K562 (cell line): Measurements from ENCODE around the gene SLC2A4RG. TPM values are rescaled to one million over a fixed set of nuclear protein-coding genes. Genes with fewer than 3 reads are reported as not detected.

Experiments
- ATAC-seq: fragments of 200-7000 bp; cut with Tn5 transposase; 3 replicates; pipeline ENCODE4 v1.9.1; 2020; ENCODE audit warnings: moderate library complexity
- BruUV-seq: library from RNA; stranded (reverse); fragments of 400-500 nt; replicated peaks from 2 replicates; lab custom pipeline; 2021; lab: Mats Ljungman, UMichigan
- CTCF ChIA-PET: fragments of 300-600 bp; formaldehyde crosslinking; extraction: SDS; loops from one replicate; lab custom pipeline; 2021; ENCODE audit warnings: low intra/inter-chr PET ratio; lab: Yijun Ruan, JAX
- POLR2A ChIA-PET: fragments of 300-600, 350-650 bp; sonication (Branson Sonifier 250); formaldehyde crosslinking; extraction: SDS; loops from one replicate; lab custom pipeline; 2021; ENCODE audit warnings: antibody characterized with exemption, inconsistent platforms; lab: Yijun Ruan, JAX
- DNase-seq, 4 experiments: peaks; one replicate each; pipeline versions ENCODE4 v3.0.0 to v3.0.0-alpha.2; 2011 to 2018; ENCODE audit warnings: low spot score in 3 of 4, mixed read lengths in 3 of 4; ENCODE audit errors: extremely low read depth in 1 of 4
- FAIRE-seq: peaks from 2 replicates; lab custom pipeline; 2011; peaks lifted over from hg19 to GRCh38; lab: Jason Lieb, UNC
- H2AFZ ChIP-seq: 2 replicates; pipeline ENCODE4 v1.6.0; 2011; ENCODE audit warnings: low read depth, low read length, control low read depth, inconsistent platforms
- H3K27ac ChIP-seq: fragments of 200-600 bp; 3 replicates; pipeline ENCODE4 v1.8.0; 2011; ENCODE audit warnings: low read depth, mild to moderate bottlenecking, control low read depth, inconsistent platforms, low read length, moderate library complexity, mixed read lengths; ENCODE audit errors: extremely low read depth
- H3K27me3 ChIP-seq, 2 experiments: fragments of 300-600 bp in 1 of 2; 2 replicates in 1 of 2; 3 replicates in 1 of 2; pipeline versions ENCODE4 v1.6.0 to v1.8.0; 2011; ENCODE audit warnings: inconsistent platforms in 2 of 2, low read length in 2 of 2, mild to moderate bottlenecking in 1 of 2, mixed read lengths in 1 of 2, moderate library complexity in 1 of 2; ENCODE audit not compliant: control insufficient read depth in 2 of 2, insufficient read depth in 2 of 2
- H3K36me3 ChIP-seq: fragments of 300-600 bp; 3 replicates; pipeline ENCODE4 v1.8.0; 2011; ENCODE audit warnings: mild to moderate bottlenecking, low read length, inconsistent platforms; ENCODE audit not compliant: control insufficient read depth, insufficient read depth
- H3K4me1 ChIP-seq, 2 experiments: fragments of 200-600 bp in 1 of 2; replicated peaks in 1 of 2; 2 replicates in 1 of 2; 3 replicates in 1 of 2; pipeline versions ENCODE4 v1.5.1 to v1.8.0; 2011; ENCODE audit warnings: inconsistent platforms in 2 of 2, low read length in 2 of 2, mild to moderate bottlenecking in 1 of 2, mixed read lengths in 1 of 2, moderate library complexity in 1 of 2; ENCODE audit not compliant: control insufficient read depth in 2 of 2, insufficient read depth in 2 of 2
- H3K4me2 ChIP-seq: 2 replicates; pipeline ENCODE4 v1.6.1; 2011; ENCODE audit warnings: low read length, control low read depth, inconsistent platforms, mixed read lengths; ENCODE audit not compliant: insufficient read depth
- H3K4me3 ChIP-seq: fragments of 200-600 bp; sonication (generic), shearing (Covaris generic); 2 replicates; pipeline ENCODE4 v1.5.1; 2016; ENCODE audit warnings: control low read depth, inconsistent platforms
- H3K79me2 ChIP-seq: fragments of 200-600 bp; 3 replicates; pipeline ENCODE4 v1.8.0; 2011; ENCODE audit warnings: low read length, inconsistent platforms; ENCODE audit not compliant: control insufficient read depth, insufficient read depth
- H3K9ac ChIP-seq, 2 experiments: 2 replicates each; pipeline versions ENCODE4 v1.6.0 to v1.6.1; 2011; ENCODE audit warnings: low read depth in 2 of 2, low read length in 2 of 2, control low read depth in 1 of 2, inconsistent platforms in 1 of 2, mild to moderate bottlenecking in 1 of 2, mixed read lengths in 1 of 2; ENCODE audit not compliant: insufficient read depth in 1 of 2
- H3K9me1 ChIP-seq: one replicate; pipeline ENCODE4 v1.6.0; 2011; ENCODE audit warnings: inconsistent platforms, mild to moderate bottlenecking, low read length, moderate library complexity; ENCODE audit not compliant: control insufficient read depth, insufficient read depth
- H3K9me3 ChIP-seq: replicated peaks from 2 replicates; pipeline ENCODE4 v1.5.1; 2011; ENCODE audit warnings: low read depth, low read length, inconsistent platforms; ENCODE audit not compliant: control insufficient read depth, insufficient read depth
- H4K20me1 ChIP-seq: replicated peaks from 2 replicates; pipeline ENCODE4 v1.6.1; 2011; ENCODE audit warnings: low read length, inconsistent platforms, mixed read lengths; ENCODE audit not compliant: control insufficient read depth, insufficient read depth
- DMBX1 ChIP-seq: fragments of 250-450 bp; sonication (Bioruptor Pico); IDR thresholded peaks from 2 replicates; pipeline ENCODE4 v1.8.0; 2022; ENCODE audit warnings: inconsistent platforms, mild to moderate bottlenecking, moderate library complexity, borderline replicate concordance
- HOXB6 ChIP-seq: fragments of 250-450 bp; sonication (Bioruptor Pico); IDR thresholded peaks from 2 replicates; pipeline ENCODE4 v1.5.1; 2022; ENCODE audit warnings: mild to moderate bottlenecking, borderline replicate concordance
- MAFK ChIP-seq: IDR thresholded peaks from 2 replicates; pipeline ENCODE4 v1.6.1; 2011; ENCODE audit warnings: low read length, improper control_type of control experiment
- NR4A1 ChIP-seq, 2 experiments: fragments of 250-450 bp in 1 of 2; fragments of 450-650 bp in 1 of 2; sonication (Bioruptor Pico) in 1 of 2; IDR thresholded peaks; 2 replicates each; pipeline versions ENCODE4 v1.4.0 to v1.6.1; 2016 to 2020; ENCODE audit warnings: mild to moderate bottlenecking in 2 of 2, missing compliant biosample characterization in 1 of 2, missing genetic modification characterization in 1 of 2, moderate library complexity in 1 of 2
- PHF21A ChIP-seq: fragments of 450-650 bp; IDR thresholded peaks from 2 replicates; pipeline ENCODE4 v1.6.1; 2017; ENCODE audit warnings: low read depth, borderline replicate concordance
- RBFOX2 ChIP-seq: fragments of 200-400 bp; formaldehyde crosslinking; IDR thresholded peaks from 2 replicates; pipeline ENCODE4 v1.6.1; 2017; ENCODE audit warnings: low read depth, mild to moderate bottlenecking, low read length, moderate library complexity
- RBM17 ChIP-seq: fragments of 200-400 bp; formaldehyde crosslinking; IDR thresholded peaks from 2 replicates; pipeline ENCODE4 v1.6.1; 2017; ENCODE audit warnings: low read depth, mild to moderate bottlenecking, low read length, borderline replicate concordance
- SOX6 ChIP-seq: fragments of 450-650 bp; IDR thresholded peaks from 2 replicates; pipeline ENCODE4 v1.6.1; 2014; ENCODE audit warnings: mild to moderate bottlenecking
- WGBS: fragments of 100-300 bp; shearing (Covaris generic); methylation state at CpG from one replicate; pipeline ENCODE4 v1.1.6; 2016; ENCODE audit warnings: low coverage, mixed read lengths; ENCODE audit not compliant: insufficient coverage; ENCODE audit errors: missing lambda C conversion rate; 5-methylcytosine and 5-hydroxymethylcytosine counted together
- in situ Hi-C: fragments of 300-500 bp; cut with MboI; formaldehyde crosslinking; loops from 4 replicates; pipeline ENCODE4 v1.15.0; 2018; ENCODE audit warnings: inconsistent platforms, mixed read lengths
- intact Hi-C: fragments of 100-400 bp; cut with micrococcal nuclease; formaldehyde crosslinking; loops from 2 replicates; pipeline ENCODE4 v1.14.2; 2022
- polyA plus RNA-seq, 8 experiments: library from polyadenylated mRNA; depleted of rRNA in 4 of 8; stranded (reverse) in 5 of 8; unstranded in 3 of 8; fragments of >200 nt; fragmentation: Nextera tagmentation in 2 of 8; fragmentation: Illumina TruSeq in 1 of 8; extraction: Ambion mirVana in 2 of 8; extraction: Trizol in 1 of 8; gene quantifications; 2 replicates each; pipeline versions ENCODE4 v1.2.1 to v1.2.3, GENCODE V29; 2011 to 2014; ENCODE audit warnings: inconsistent platforms in 1 of 8, missing spikeins in 1 of 8
- total RNA-seq, 7 experiments: library from RNA; depleted of rRNA in 6 of 7; stranded (reverse); fragments of >200 nt in 6 of 7; fragmentation: Illumina TruSeq in 2 of 7; extraction: Trizol in 2 of 7; gene quantifications; 2 replicates each; pipeline versions ENCODE4 v1.2.1 to v1.2.3, GENCODE V29; 2011 to 2021; ENCODE audit warnings: low replicate concordance in 1 of 7
- TF ChIP-seq, protein P1 (sequence below): fragments of 450-650 bp; IDR thresholded peaks from 2 replicates; pipeline ENCODE4 v1.6.1; 2017; ENCODE audit warnings: antibody characterized with exemption, mild to moderate bottlenecking
- TF ChIP-seq, protein P2 (sequence below): sonication (generic); formaldehyde crosslinking; IDR thresholded peaks from 2 replicates; pipeline ENCODE4 v1.5.0; 2020; ENCODE audit warnings: missing genetic modification reagents
- TF ChIP-seq, protein P3 (sequence below), 2 experiments: fragments of 450-650 bp in 1 of 2; sonication (generic) in 1 of 2; formaldehyde crosslinking in 1 of 2; IDR thresholded peaks in 1 of 2; conservative IDR thresholded peaks in 1 of 2; 2 replicates each; pipeline versions ENCODE4 v1.6.1 to v1.8.1; 2016 to 2023; ENCODE audit warnings: mild to moderate bottlenecking in 2 of 2, moderate library complexity in 2 of 2, inconsistent platforms in 1 of 2, missing genetic modification reagents in 1 of 2
- TF ChIP-seq, protein P4 (sequence below): fragments of 450-650 bp; formaldehyde crosslinking; IDR thresholded peaks from 2 replicates; pipeline ENCODE4 v1.4.0; 2020; ENCODE audit warnings: mild to moderate bottlenecking

SLC2A4RG gene
- total and polyA plus RNA-seq, 9 of the 15 experiments (the other 6 are each of a cell fraction or from before 2014, with no cell fraction given) = 0.34 to 97.3 (median 26.5) TPM

DNA sequence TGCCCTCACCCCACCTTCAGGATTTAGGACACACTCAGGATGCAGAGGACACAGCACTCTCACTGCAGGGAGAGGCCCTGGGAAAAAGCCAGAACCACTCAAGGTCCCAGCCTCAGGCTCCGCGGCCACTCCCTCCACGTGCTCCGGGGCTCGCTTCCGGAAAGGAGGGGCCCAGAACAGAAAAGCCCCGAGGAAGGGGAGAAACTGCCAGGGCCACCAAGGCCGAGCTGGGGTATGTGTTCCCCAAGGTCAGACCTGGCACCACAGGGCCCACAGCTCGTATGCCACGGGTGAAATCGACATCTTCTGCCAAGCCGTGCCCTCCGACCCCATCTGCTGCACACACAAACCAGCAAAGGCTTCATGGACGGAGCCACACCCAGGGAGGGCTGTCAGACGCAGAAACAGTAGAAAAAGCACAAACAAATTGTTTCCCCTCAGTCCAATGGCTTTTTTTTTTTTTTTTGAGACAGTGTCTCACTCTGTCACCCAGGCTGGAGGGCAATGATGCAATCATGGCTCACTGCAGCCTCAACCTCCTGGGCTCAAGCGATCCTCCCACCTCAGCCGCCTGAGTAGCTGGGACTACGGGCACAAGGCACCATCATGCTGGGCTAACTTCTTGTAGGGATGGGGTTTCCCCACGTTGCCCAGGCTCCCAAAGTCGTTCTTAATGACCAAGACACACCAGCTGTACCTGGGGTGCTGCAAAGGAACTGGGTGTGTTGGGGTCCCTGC lies 33.4 kb downstream of the SLC2A4RG start:
- Histone ChIP-seq H3K79me2 (no peaks in the 10 kb centered on the region), H3K27ac (no peak overlapping the region; the same call in 2 of the 3 replicates), H2AFZ (peak overlapping the region; percentile 74), H3K4me2 (no peak overlapping the region), H3K36me3 (no peaks in the 10 kb centered on the region), H3K27me3 (peaks cover 0 to 5% of the 10 kb centered on the region in 2 experiments; a peak in 2 of 5 replicates), H4K20me1 (no peaks in the 10 kb centered on the region; the same call in 1 of the 2 replicates), H3K9me3 (no peaks in the 10 kb centered on the region), H3K4me1 (peaks cover 7 to 47% of the 10 kb centered on the region in 2 experiments; a peak in 3 of 5 replicates), H3K9me1 (no peaks in the 10 kb centered on the region), H3K9ac (peak overlapping the region; percentile 38 to 86; a peak in 3 of 4 replicates), H3K4me3 (no peak overlapping the region)
- FAIRE-seq (no peak), ATAC-seq (peak; percentile 66), DNase-seq (peak in 1 of 4 experiments; percentile 43)
- BruUV-seq = no TSS peak
- ChIA-PET CTCF (no interaction called here), POLR2A (interaction anchor here (0.7 kb wide), 1 partner anchor 11 kb away, joined by 3 read pairs; no protein-coding TSS in a partner anchor)
- intact Hi-C loops = no loop called here
- in situ Hi-C loops = loop anchor here (5.0 kb wide), 1 partner anchor 61 kb away; no protein-coding TSS in a partner anchor
- WGBS = 46% methylated on average over 18 of the region's 20 CpGs
- TF ChIP-seq HOXB6 (CRISPR knock-in tag) (no peak), PHF21A (no peak), NR4A1 (CRISPR knock-in tag; IDR thresholded peaks at IDR 0.05) (no peak), NR4A1 (tag; IDR thresholded peaks at IDR 0.05) (0 out of 2 replicates have a peak, but pooled peaks have one; percentile 43), RBFOX2 (peak; percentile 38; the same call in 1 of the 2 replicates), RBM17 (no peak), DMBX1 (CRISPR knock-in tag) (peak; percentile 23; the same call in 1 of the 2 replicates), MAFK (no peak), SOX6 (no peak)
- TF ChIP-seq, protein P1, sequence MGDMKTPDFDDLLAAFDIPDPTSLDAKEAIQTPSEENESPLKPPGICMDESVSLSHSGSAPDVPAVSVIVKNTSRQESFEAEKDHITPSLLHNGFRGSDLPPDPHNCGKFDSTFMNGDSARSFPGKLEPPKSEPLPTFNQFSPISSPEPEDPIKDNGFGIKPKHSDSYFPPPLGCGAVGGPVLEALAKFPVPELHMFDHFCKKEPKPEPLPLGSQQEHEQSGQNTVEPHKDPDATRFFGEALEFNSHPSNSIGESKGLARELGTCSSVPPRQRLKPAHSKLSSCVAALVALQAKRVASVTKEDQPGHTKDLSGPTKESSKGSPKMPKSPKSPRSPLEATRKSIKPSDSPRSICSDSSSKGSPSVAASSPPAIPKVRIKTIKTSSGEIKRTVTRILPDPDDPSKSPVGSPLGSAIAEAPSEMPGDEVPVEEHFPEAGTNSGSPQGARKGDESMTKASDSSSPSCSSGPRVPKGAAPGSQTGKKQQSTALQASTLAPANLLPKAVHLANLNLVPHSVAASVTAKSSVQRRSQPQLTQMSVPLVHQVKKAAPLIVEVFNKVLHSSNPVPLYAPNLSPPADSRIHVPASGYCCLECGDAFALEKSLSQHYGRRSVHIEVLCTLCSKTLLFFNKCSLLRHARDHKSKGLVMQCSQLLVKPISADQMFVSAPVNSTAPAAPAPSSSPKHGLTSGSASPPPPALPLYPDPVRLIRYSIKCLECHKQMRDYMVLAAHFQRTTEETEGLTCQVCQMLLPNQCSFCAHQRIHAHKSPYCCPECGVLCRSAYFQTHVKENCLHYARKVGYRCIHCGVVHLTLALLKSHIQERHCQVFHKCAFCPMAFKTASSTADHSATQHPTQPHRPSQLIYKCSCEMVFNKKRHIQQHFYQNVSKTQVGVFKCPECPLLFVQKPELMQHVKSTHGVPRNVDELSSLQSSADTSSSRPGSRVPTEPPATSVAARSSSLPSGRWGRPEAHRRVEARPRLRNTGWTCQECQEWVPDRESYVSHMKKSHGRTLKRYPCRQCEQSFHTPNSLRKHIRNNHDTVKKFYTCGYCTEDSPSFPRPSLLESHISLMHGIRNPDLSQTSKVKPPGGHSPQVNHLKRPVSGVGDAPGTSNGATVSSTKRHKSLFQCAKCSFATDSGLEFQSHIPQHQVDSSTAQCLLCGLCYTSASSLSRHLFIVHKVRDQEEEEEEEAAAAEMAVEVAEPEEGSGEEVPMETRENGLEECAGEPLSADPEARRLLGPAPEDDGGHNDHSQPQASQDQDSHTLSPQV = peak; percentile 67; the same call in 1 of the 2 replicates
- TF ChIP-seq, protein P2, sequence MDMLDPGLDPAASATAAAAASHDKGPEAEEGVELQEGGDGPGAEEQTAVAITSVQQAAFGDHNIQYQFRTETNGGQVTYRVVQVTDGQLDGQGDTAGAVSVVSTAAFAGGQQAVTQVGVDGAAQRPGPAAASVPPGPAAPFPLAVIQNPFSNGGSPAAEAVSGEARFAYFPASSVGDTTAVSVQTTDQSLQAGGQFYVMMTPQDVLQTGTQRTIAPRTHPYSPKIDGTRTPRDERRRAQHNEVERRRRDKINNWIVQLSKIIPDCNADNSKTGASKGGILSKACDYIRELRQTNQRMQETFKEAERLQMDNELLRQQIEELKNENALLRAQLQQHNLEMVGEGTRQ (CRISPR knock-in tag) = 0 out of 2 replicates have a peak, but pooled peaks have one; percentile 18
- TF ChIP-seq, protein P3, sequence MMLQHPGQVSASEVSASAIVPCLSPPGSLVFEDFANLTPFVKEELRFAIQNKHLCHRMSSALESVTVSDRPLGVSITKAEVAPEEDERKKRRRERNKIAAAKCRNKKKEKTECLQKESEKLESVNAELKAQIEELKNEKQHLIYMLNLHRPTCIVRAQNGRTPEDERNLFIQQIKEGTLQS (IDR thresholded peaks at IDR 0.05) = peak; percentile 92
- TF ChIP-seq, protein P3 (CRISPR knock-in tag; conservative IDR thresholded peaks at IDR 0.05) = no peak
- TF ChIP-seq, protein P4, sequence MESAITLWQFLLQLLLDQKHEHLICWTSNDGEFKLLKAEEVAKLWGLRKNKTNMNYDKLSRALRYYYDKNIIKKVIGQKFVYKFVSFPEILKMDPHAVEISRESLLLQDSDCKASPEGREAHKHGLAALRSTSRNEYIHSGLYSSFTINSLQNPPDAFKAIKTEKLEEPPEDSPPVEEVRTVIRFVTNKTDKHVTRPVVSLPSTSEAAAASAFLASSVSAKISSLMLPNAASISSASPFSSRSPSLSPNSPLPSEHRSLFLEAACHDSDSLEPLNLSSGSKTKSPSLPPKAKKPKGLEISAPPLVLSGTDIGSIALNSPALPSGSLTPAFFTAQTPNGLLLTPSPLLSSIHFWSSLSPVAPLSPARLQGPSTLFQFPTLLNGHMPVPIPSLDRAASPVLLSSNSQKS (CRISPR knock-in tag) = no peak
